IMR-90 (cell line): ENCODE results near the gene UXS1.

Source experiments
- CTCF ChIP-seq: conservative IDR thresholded peaks from 2 replicates; pipeline ENCODE4 v1.5.1; 2012; ENCODE audit warnings: mild to moderate bottlenecking, low read depth, low read length, improper control_type of control experiment
- MAFK ChIP-seq: IDR thresholded peaks from 2 replicates; pipeline ENCODE4 v1.6.1; 2012; ENCODE audit warnings: low read depth, low read length, improper control_type of control experiment
- MXI1 ChIP-seq: IDR thresholded peaks from 2 replicates; pipeline ENCODE4 v1.6.1; 2012; ENCODE audit warnings: low read depth, mild to moderate bottlenecking, low read length, moderate library complexity, borderline replicate concordance
- POLR2A ChIP-seq: IDR thresholded peaks from 2 replicates; pipeline ENCODE4 v1.6.1; 2012; ENCODE audit warnings: mild to moderate bottlenecking, low read depth, low read length
- RCOR1 ChIP-seq: IDR thresholded peaks from 2 replicates; pipeline ENCODE4 v1.6.1; 2012; ENCODE audit warnings: mild to moderate bottlenecking, low read length, improper control_type of control experiment; ENCODE audit not compliant: insufficient replicate concordance
- RFX5 ChIP-seq: IDR thresholded peaks from 2 replicates; pipeline ENCODE4 v1.8.0; 2012; ENCODE audit warnings: low read depth, mild to moderate bottlenecking, low read length, moderate library complexity

GRCh38 chr2:106140913-106141312 is 53.2 kb downstream of the UXS1 start:
- TF ChIP-seq MAFK (no peak), CTCF (no peak), MXI1 (no peak), POLR2A (no peak), RFX5 (no peak), RCOR1 (no peak)
